PFSK-1 (cell line): ENCODE data around the gene FYCO1.

Source experiments
- FOXP2 ChIP-seq: optimal IDR thresholded peaks from 2 replicates; pipeline ENCODE3; 2011; ENCODE audit warnings: borderline replicate concordance, control low read depth, inconsistent platforms; ENCODE audit not compliant: insufficient read depth; ENCODE audit errors: extremely low read length, extremely low read depth
- POLR2AphosphoS5 ChIP-seq: IDR thresholded peaks from 2 replicates; pipeline ENCODE4 v1.6.1; 2012; ENCODE audit warnings: low read depth, mild to moderate bottlenecking, control low read depth, low read length, moderate library complexity
- SIN3A ChIP-seq: IDR thresholded peaks from 2 replicates; pipeline ENCODE4 v1.6.1; 2012; ENCODE audit warnings: mild to moderate bottlenecking, low read length, moderate library complexity, borderline replicate concordance; ENCODE audit not compliant: insufficient read depth
- TAF1 ChIP-seq: IDR thresholded peaks from 2 replicates; pipeline ENCODE4 v1.6.1; 2012; ENCODE audit warnings: low read length, control low read depth, borderline replicate concordance; ENCODE audit not compliant: insufficient read depth
- TF ChIP-seq, protein P1 (sequence below), 2 experiments: IDR thresholded peaks; 2 replicates each; pipeline versions ENCODE4 v1.6.1 to v1.8.0; 2011 to 2012; ENCODE audit warnings: low read depth in 2 of 2, low read length in 2 of 2, control low read depth in 1 of 2, inconsistent platforms in 1 of 2, mild to moderate bottlenecking in 1 of 2, moderate library complexity in 1 of 2; ENCODE audit not compliant: insufficient read depth in 1 of 2

The FYCO1 gene

DNA sequence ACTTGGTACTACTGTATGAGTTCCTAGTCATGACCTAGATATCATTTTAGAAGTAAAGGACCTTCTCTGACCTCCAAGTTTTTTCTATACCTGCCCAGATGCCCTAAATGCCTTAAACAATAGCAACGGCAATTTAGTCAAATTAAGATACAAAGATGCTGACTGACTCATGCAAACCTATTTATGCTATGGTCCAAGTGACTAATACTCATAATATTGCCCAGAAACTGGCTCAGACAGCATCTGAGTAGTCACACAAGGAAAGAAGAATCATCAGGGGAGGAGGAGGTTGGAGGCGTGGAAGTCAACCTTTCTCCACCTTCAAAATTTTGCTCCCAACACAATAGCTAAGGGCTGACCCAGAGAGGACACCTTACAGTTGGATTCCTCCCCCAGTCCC lies 6.8 kb downstream of the FYCO1 start:
- TF ChIP-seq SIN3A (no peak), POLR2AphosphoS5 (no peak), TAF1 (no peak)
- TF ChIP-seq, protein P1, sequence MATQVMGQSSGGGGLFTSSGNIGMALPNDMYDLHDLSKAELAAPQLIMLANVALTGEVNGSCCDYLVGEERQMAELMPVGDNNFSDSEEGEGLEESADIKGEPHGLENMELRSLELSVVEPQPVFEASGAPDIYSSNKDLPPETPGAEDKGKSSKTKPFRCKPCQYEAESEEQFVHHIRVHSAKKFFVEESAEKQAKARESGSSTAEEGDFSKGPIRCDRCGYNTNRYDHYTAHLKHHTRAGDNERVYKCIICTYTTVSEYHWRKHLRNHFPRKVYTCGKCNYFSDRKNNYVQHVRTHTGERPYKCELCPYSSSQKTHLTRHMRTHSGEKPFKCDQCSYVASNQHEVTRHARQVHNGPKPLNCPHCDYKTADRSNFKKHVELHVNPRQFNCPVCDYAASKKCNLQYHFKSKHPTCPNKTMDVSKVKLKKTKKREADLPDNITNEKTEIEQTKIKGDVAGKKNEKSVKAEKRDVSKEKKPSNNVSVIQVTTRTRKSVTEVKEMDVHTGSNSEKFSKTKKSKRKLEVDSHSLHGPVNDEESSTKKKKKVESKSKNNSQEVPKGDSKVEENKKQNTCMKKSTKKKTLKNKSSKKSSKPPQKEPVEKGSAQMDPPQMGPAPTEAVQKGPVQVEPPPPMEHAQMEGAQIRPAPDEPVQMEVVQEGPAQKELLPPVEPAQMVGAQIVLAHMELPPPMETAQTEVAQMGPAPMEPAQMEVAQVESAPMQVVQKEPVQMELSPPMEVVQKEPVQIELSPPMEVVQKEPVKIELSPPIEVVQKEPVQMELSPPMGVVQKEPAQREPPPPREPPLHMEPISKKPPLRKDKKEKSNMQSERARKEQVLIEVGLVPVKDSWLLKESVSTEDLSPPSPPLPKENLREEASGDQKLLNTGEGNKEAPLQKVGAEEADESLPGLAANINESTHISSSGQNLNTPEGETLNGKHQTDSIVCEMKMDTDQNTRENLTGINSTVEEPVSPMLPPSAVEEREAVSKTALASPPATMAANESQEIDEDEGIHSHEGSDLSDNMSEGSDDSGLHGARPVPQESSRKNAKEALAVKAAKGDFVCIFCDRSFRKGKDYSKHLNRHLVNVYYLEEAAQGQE (IDR thresholded peaks at IDR 0.05; ENCODE audit: insufficient read depth in 1 of 2, low read depth in 2 of 2, low read length in 2 of 2) = no peak

DNA sequence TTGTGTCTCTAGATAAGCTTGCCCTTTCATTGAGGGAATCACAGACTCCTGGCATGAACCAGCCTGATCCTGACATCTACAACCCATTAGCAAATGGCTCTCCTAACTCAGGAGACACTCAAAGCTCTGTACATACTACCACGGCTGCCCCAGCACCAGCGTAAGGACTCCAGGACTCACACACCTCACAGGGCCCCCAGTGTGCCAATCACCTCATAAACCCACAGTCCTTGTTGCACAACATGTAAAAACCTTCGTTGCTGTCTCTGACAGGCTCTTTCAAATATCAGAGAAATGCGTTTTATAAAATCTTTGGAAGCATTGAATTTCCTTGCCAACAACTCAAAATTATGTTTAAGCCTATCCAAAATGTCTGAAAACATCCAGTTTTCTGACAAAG lies 7.3 kb downstream of the FYCO1 start:
- TF ChIP-seq POLR2AphosphoS5 (no peak), TAF1 (no peak), FOXP2 (no peak), SIN3A (no peak)
- TF ChIP-seq, protein P1 (IDR thresholded peaks at IDR 0.05; ENCODE audit: insufficient read depth in 1 of 2, low read depth in 2 of 2, low read length in 2 of 2) = no peak

DNA sequence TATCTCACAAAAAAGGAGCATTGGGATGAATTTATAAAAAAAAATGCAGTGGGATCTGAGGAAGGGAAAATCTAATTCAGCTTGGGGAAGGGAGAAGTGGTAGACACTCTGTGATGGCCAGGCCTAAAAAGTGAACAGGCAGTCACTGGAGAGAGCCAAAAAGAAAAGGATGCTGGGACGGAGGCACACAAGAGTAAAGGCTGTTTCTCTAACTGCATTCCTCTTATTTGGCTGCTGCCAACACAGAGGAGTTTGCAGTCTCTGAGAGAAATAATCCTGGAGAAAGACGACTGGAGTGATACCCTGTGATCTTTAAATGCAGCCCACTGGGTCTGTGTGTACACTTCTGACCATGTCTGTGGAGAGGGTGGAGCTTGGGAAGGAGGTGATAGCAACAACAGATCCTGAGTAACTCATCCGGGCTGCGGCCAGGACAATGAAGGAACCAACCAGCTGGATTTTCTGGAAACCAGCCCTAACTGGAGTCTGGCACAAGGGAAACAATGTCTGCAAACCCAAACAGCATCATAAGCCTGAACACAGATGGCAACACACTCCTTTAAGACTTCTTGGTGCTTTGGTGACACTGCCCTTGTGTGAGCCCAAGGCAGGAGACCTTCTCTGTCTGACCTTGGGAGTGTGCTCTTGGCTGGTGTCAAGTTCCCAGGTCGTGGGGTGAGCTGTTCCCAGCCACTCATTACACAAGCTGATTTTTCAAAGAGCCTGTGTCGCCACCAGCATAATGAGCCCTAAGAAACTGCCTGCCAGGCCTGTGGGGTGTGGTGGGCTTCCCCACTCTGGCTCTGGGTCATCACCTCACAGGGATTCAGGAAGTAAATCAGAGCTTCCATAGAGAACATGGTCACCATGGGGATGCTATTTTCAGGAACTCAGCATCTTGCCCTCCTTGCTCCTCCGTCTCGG lies 8.0 kb downstream of the FYCO1 start:
- TF ChIP-seq SIN3A = no peak
- TF ChIP-seq POLR2AphosphoS5 = no peak
- TF ChIP-seq TAF1 = no peak
- no peak for TF ChIP-seq FOXP2
- TF ChIP-seq, protein P1 (IDR thresholded peaks at IDR 0.05; ENCODE audit: insufficient read depth in 1 of 2, low read depth in 2 of 2, low read length in 2 of 2) = no peak

DNA sequence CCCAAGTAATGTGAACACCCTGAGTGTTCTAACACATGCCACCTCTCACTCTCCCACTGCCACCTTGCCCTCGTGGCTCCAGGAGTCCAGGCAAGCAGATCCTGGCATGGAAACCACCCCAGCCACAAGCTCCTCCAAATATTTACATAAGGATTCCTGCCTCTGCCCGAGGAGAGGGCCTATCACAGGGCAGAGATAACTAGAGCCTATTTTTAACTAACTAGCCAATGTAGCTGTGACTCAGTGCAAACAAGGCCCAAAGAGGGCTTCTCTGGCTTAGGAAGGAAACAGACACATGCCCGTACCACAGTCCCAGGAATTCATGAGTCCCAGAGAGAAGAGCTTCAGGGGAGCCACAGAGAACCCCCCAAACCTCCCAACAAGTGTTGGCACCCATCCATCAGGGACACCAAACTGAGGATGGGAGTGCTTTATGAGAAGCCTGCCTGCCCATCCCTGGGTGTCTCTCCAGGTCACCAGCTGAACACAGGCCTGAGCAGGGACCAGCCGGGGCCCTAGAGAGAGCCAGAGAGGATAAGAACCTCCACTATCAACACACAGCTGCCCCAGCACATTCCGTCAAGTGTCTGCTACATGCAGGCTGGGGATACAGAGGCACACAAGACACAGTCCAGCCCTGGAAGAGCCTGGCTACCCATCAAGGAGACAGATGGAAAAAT lies 9.2 kb downstream of the FYCO1 start:
- no peak for TF ChIP-seq FOXP2
- TF ChIP-seq SIN3A = no peak
- no peak for TF ChIP-seq POLR2AphosphoS5
- TF ChIP-seq, protein P1 (IDR thresholded peaks at IDR 0.05; ENCODE audit: insufficient read depth in 1 of 2, low read depth in 2 of 2, low read length in 2 of 2) = no peak
- TF ChIP-seq TAF1 = no peak
